Endothelial cell of umbilical vein (primary cell): ENCODE measurements around the gene GTF3C2. TPM values are rescaled to one million over a fixed set of nuclear protein-coding genes. Genes with fewer than 3 reads are reported as not detected.

ENCODE experiments used
- BruUV-seq: library from RNA; stranded (reverse); fragments of 400-500 nt; replicated peaks from 2 replicates; lab custom pipeline; 2021; lab: Mats Ljungman, UMichigan
- CTCF ChIA-PET: fragments of 300-600, 350-600 bp; sonication (Branson Sonifier 250); formaldehyde crosslinking; loops from one replicate; lab custom pipeline; 2021; ENCODE audit warnings: antibody characterized with exemption, inconsistent platforms; lab: Charles Lee
- POLR2A ChIA-PET: fragments of 300-600, 350-600 bp; sonication (Branson Sonifier 250); formaldehyde crosslinking; loops from one replicate; lab custom pipeline; 2021; ENCODE audit warnings: antibody characterized with exemption, inconsistent platforms; lab: Charles Lee
- DNase-seq: peaks from one replicate; pipeline ENCODE4 v3.0.0-alpha.2; 2011; ENCODE audit warnings: low read depth, low spot score
- FAIRE-seq: peaks from 2 replicates; lab custom pipeline; 2011; peaks lifted over from hg19 to GRCh38; lab: Jason Lieb, UNC
- H2AFZ ChIP-seq: 2 replicates; pipeline ENCODE4 v1.6.0; 2012; ENCODE audit warnings: low read depth, low read length, control low read depth, inconsistent platforms
- H3K27ac ChIP-seq: 2 replicates; pipeline ENCODE4 v1.5.1; 2011; ENCODE audit warnings: low read depth, mild to moderate bottlenecking, control low read depth, low read length, moderate library complexity; ENCODE audit not compliant: insufficient read depth
- H3K27me3 ChIP-seq, 2 experiments: 2 replicates each; pipeline versions ENCODE4 v1.6.0 to v1.6.1; 2011; ENCODE audit warnings: low read length in 2 of 2, mixed read lengths in 1 of 2; ENCODE audit not compliant: control insufficient read depth in 2 of 2, insufficient read depth in 2 of 2
- H3K36me3 ChIP-seq, 2 experiments: 2 replicates in 1 of 2; 3 replicates in 1 of 2; pipeline ENCODE4 v1.5.1; 2011; ENCODE audit warnings: low read length in 2 of 2, mild to moderate bottlenecking in 1 of 2, moderate library complexity in 1 of 2; ENCODE audit not compliant: control insufficient read depth in 2 of 2, insufficient read depth in 2 of 2; ENCODE audit errors: extremely low read depth in 1 of 2
- H3K4me1 ChIP-seq: 3 replicates; pipeline ENCODE4 v1.5.1; 2011; ENCODE audit warnings: mild to moderate bottlenecking, low read length; ENCODE audit not compliant: control insufficient read depth, insufficient read depth; ENCODE audit errors: extremely low read depth
- H3K4me2 ChIP-seq: 2 replicates; pipeline ENCODE4 v1.6.1; 2011; ENCODE audit warnings: low read length, control low read depth, mixed read lengths; ENCODE audit not compliant: insufficient read depth
- H3K4me3 ChIP-seq, 3 experiments: fragments of 200-600 bp in 1 of 3; sonication (generic), shearing (Covaris generic) in 1 of 3; replicated peaks in 1 of 3; 2 replicates each; pipeline ENCODE4 v1.5.1; 2011 to 2016; ENCODE audit warnings: control low read depth in 3 of 3, low read length in 3 of 3, mild to moderate bottlenecking in 2 of 3, inconsistent platforms in 1 of 3, low read depth in 1 of 3, moderate library complexity in 1 of 3; ENCODE audit not compliant: insufficient read depth in 1 of 3
- H3K79me2 ChIP-seq: 2 replicates; pipeline ENCODE4 v1.6.0; 2012; ENCODE audit warnings: low read length, inconsistent platforms; ENCODE audit not compliant: control insufficient read depth, insufficient read depth
- H3K9ac ChIP-seq: replicated peaks from 2 replicates; pipeline ENCODE3; 2011; ENCODE audit warnings: low read length, control low read depth; ENCODE audit not compliant: insufficient read depth; ENCODE audit errors: extremely low read depth
- H3K9me1 ChIP-seq: replicated peaks from 3 replicates; pipeline ENCODE4 v1.6.0; 2011; ENCODE audit warnings: mild to moderate bottlenecking, low read length; ENCODE audit not compliant: control insufficient read depth, insufficient read depth; ENCODE audit errors: extremely low read depth
- H3K9me3 ChIP-seq: replicated peaks from 2 replicates; pipeline ENCODE4 v1.5.1; 2012; ENCODE audit warnings: low read length, inconsistent platforms; ENCODE audit not compliant: control insufficient read depth, insufficient read depth
- H4K20me1 ChIP-seq: replicated peaks from 2 replicates; pipeline ENCODE3; 2011; ENCODE audit warnings: mild to moderate bottlenecking, low read length; ENCODE audit not compliant: control insufficient read depth, insufficient read depth; ENCODE audit errors: extremely low read depth
- EZH2 ChIP-seq: IDR thresholded peaks from 2 replicates; pipeline ENCODE4 v1.6.1; 2012; ENCODE audit warnings: borderline replicate concordance, low read depth, mild to moderate bottlenecking, moderate library complexity, low read length, inconsistent platforms; ENCODE audit not compliant: severe bottlenecking
- GATA2 ChIP-seq: IDR thresholded peaks from 2 replicates; pipeline ENCODE4 v1.7.0; 2011; ENCODE audit warnings: low read depth, mild to moderate bottlenecking, moderate library complexity, mixed read lengths, low read length; ENCODE audit not compliant: insufficient read length, insufficient read depth
- JUN ChIP-seq: IDR thresholded peaks from 2 replicates; pipeline ENCODE4 v1.6.1; 2011; ENCODE audit warnings: borderline replicate concordance, low read depth; ENCODE audit not compliant: insufficient read length, insufficient read depth
- MYC ChIP-seq: IDR thresholded peaks from one replicate; pipeline ENCODE4 v1.6.1; 2011; ENCODE audit warnings: mild to moderate bottlenecking, low read depth, low read length
- POLR2A ChIP-seq: IDR thresholded peaks from 2 replicates; pipeline ENCODE4 v1.6.1; 2012; ENCODE audit warnings: low read depth, mild to moderate bottlenecking, control low read depth, low read length
- POLR2AphosphoS5 ChIP-seq: IDR thresholded peaks from 2 replicates; pipeline ENCODE4 v1.6.1; 2012; ENCODE audit warnings: low read depth, mild to moderate bottlenecking, control low read depth, low read length, moderate library complexity; ENCODE audit not compliant: insufficient read depth
- dilution Hi-C: fragments of 300-500 bp; cut with MboI; formaldehyde crosslinking; loops from one replicate; pipeline ENCODE4 v1.15.0; 2019; ENCODE audit warnings: low sequenced_read_pairs; ENCODE audit not compliant: extremely low pct_ligation_motif_present
- intact Hi-C: fragments of 100-400 bp; cut with micrococcal nuclease; formaldehyde crosslinking; loops from one replicate; pipeline ENCODE4 v1.10.0; 2022
- polyA plus RNA-seq, 4 experiments: library from polyadenylated mRNA; depleted of rRNA in 3 of 4; stranded (reverse) in 3 of 4; unstranded in 1 of 4; fragments of >200 nt; gene quantifications; 2 replicates each; pipeline versions ENCODE4 v1.2.1 to v1.2.3, GENCODE V29; 2011 to 2012; ENCODE audit warnings: missing spikeins in 1 of 4
- total RNA-seq: library from RNA; stranded (reverse); gene quantifications from 2 replicates; pipeline ENCODE4 v1.2.3, GENCODE V29; 2021
- TF ChIP-seq, protein P1 (sequence below), 2 donors: IDR thresholded peaks; 1 replicate in 1 of 2; 2 replicates in 1 of 2; pipeline ENCODE4 v1.5.1; 2011; ENCODE audit warnings: low read length in 2 of 2, mild to moderate bottlenecking in 2 of 2, moderate library complexity in 2 of 2, control low read depth in 1 of 2, inconsistent platforms in 1 of 2, low read depth in 1 of 2; ENCODE audit not compliant: insufficient read depth in 1 of 2; ENCODE audit errors: extremely low read depth in 1 of 2
- TF ChIP-seq, protein P2 (sequence below): IDR thresholded peaks from 2 replicates; pipeline ENCODE4 v1.6.1; 2011; ENCODE audit not compliant: insufficient read depth, insufficient read length

The GTF3C2 gene
- total and polyA plus RNA-seq, 2 donors (not counting 3 experiments of a cell fraction or from before 2014, with no cell fraction given): 57.4 to 59.7 TPM

DNA sequence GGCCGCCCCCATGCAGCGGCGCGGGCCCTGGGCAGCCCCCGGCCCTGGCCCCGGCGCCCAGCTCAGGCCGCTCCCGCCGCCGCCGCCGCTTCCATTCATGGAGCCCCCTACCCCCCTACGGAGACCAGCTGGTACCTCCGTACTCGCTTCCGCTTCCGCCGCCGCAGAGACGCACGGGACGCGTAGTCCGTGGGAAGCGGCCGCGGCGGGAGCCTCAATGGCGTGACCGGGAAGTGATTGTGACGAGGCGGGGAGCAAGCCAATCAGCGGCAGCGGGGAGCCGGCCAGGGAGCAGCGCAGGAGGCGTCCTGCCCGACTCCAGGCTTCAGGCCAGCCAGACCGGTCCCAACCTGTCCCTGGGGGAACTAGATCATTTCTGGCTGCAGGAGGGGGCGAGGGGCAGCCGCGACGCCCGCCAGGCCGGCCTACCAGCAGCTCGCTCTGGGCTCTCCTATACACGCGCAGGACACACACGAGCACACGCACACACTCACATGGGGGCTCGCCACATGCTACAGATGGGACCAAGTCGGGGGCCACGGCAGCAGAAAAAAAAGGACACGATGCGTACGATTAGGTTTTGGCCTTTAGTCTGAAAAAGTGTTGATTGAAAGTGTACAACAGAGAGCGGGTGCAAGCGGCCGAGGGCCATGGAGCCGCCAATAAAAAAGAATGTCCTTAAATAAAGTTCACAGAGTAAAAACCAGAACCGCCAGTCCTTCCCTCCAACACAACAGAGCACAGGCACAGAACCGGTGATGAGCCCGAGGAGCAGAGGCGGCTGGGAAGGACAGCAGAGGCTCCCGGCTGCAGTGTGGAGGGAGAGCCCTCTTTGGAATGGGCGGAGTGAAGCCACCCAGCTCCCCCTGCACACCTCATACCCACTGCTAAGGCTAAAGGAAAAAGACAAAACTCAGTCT lies 24.3 kb upstream of the GTF3C2 start, which contains the start of gene ZNF513:
Gene ZNF513 (minus strand): TSS at position 109 of the 920 bp plus-strand sequence. CDS start 208 bp downstream, outside the sequence.
- Histone ChIP-seq H3K4me1 (peaks cover 17% of the 10 kb centered on the region), H3K36me3 (peaks cover 23 to 50% of the 10 kb centered on the region in 2 experiments), H3K4me3 (peak within 1 kb of the TSS; percentile 75 to 85 (median 77)), H3K9me3 (no peaks in the 10 kb centered on the region), H4K20me1 (no peaks in the 10 kb centered on the region), H2AFZ (peak within 1 kb of the TSS; percentile 18), H3K4me2 (peak within 1 kb of the TSS; percentile 94), H3K27me3 (no peaks in the 10 kb centered on the region), H3K9ac (peak within 1 kb of the TSS; percentile 96), H3K79me2 (peaks cover 21% of the 10 kb centered on the region), H3K9me1 (no peaks in the 10 kb centered on the region), H3K27ac (peak within 1 kb of the TSS; percentile 97)
- intact Hi-C loops (loop anchor here (1.0 to 2.0 kb wide), 3 partner anchors 11 to 169 kb away; partner anchors contain the start of genes ATRAID, EIF2B4, NRBP1 and SLC5A6), dilution Hi-C loops (no loop called here)
- POLR2A ChIA-PET: no interaction called here
- TSS peak; percentile 20 for BruUV-seq
- FAIRE-seq (peak; percentile 92), DNase-seq (peak; percentile 95)
- TF ChIP-seq MYC (no peak), JUN (no peak), POLR2AphosphoS5 (peak; percentile 94), GATA2 (no peak), EZH2 (no peak), POLR2A (no peak)
- TF ChIP-seq, protein P1, sequence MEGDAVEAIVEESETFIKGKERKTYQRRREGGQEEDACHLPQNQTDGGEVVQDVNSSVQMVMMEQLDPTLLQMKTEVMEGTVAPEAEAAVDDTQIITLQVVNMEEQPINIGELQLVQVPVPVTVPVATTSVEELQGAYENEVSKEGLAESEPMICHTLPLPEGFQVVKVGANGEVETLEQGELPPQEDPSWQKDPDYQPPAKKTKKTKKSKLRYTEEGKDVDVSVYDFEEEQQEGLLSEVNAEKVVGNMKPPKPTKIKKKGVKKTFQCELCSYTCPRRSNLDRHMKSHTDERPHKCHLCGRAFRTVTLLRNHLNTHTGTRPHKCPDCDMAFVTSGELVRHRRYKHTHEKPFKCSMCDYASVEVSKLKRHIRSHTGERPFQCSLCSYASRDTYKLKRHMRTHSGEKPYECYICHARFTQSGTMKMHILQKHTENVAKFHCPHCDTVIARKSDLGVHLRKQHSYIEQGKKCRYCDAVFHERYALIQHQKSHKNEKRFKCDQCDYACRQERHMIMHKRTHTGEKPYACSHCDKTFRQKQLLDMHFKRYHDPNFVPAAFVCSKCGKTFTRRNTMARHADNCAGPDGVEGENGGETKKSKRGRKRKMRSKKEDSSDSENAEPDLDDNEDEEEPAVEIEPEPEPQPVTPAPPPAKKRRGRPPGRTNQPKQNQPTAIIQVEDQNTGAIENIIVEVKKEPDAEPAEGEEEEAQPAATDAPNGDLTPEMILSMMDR (IDR thresholded peaks at IDR 0.05; ENCODE audit: extremely low read depth in 1 of 2, insufficient read depth in 1 of 2, low read depth in 1 of 2, low read length in 2 of 2): no peak
- TF ChIP-seq, protein P2, sequence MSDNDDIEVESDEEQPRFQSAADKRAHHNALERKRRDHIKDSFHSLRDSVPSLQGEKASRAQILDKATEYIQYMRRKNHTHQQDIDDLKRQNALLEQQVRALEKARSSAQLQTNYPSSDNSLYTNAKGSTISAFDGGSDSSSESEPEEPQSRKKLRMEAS: no peak
- CTCF ChIA-PET: interaction anchor here (1.0 to 1.6 kb wide), 4 partner anchors 10 to 302 kb away, joined by 3 to 6 read pairs (median 4); partner anchors contain the start of gene NRBP1
